SHP77 (cell line): ENCODE data around the gene SERPINB1.
A peak's percentile ranks its signal among the peaks of the same experiment; 100 is the strongest.
"Not testable (repeated sequence)": the region's sequence is repeated elsewhere in the genome, so short reads cannot be mapped to it uniquely, and the experiment has no call there.

Experiments
- DNase-seq, 2 experiments: peaks; one replicate each; lab custom pipeline; 2025; lab: John Stamatoyannopoulos, UW

SERPINB1 gene

DNA sequence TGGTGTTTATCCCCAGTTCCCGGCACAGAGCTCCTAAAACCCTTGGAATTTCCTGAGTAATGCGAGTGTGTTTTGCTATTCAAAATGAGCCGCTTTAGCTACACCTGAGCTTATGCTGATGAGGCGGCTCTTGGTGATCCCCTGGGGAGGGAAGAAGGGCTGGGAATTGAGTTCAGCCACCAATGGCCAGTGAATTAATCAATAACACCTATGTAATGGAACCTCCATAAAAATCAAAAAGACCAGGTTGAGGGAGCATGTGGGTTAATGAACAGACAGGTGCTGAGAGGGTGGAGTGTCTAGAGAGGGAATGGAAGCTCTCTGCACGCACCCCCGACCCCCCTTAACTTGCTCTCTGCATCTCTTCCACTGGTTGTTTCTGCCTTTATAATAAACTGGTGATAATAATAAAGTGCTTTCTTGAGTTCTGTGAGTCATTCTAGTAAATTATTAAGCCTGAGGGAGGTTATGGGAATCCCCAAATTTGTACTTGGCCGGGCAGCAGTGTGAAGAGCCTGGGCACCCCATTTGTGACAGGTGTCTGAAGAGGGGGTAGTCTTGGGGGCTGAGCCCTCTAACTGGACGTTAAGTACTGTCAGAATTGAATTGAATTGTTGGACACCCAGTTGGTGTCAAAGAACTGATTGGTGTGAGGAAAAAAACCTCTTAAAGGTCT, 24.6 kb upstream of the SERPINB1 start:
- no peak for DNase-seq

DNA sequence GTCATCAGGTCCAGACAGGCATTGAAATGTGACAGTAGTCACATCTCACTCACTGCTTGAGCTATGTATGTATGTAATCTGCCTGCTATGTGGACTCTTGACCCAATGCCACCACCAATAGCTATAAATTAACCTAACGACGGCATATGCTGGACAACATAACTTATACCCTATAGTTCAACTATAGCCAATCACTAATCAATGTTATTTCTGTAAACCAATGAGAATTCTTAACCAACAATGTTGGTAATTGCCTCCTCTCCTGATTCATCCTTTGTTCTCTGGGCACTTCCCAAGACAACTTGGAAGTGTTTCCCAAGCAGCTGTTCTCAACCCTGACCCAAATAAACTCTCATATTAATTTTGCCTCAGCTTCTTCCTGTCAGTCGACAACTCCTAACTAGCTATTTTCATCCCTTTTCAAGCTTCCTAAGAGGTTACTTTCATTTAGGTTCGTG, 24.1 kb upstream of the SERPINB1 start:
- DNase-seq = no peak

DNA sequence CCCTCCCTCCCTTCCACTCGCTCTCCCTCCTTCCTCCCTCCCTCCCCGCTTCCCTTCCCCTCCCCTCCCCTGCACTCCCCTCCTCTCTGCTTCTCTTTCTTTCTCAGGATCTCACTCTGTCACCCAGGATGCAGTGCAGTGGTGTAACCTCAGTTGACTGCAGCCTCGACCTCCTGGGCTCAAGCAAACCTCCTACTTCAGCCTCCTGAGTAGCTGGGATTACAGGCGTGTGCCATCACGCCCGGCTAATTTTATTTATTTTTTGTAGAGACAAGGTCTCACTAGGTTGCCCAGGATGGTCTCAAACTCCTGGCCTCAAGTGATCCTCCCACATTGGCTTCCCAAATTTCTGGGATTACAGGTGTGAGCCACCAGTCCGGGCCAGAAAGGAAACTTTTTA, 23.6 kb upstream of the SERPINB1 start:
- no peak for DNase-seq

DNA sequence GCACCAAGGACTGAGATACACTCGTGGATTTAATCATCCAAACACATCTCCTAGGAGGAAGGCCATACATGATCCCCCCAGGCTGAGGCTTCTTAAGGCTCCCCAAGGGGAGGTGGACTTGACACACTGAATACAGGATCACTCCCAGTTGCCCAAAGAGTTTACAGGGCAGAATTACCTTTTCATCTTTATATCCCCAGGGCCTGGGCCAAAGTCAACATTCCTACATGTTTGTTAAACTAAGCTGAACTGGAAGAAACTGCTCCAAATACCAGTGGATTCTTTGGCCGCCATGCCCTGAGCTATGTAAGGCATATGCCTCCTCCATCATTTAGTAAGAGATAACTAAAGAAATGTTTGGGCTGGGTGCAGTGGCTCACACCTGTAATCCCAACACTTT, 22.2 kb upstream of the SERPINB1 start:
- DNase-seq = no peak

DNA sequence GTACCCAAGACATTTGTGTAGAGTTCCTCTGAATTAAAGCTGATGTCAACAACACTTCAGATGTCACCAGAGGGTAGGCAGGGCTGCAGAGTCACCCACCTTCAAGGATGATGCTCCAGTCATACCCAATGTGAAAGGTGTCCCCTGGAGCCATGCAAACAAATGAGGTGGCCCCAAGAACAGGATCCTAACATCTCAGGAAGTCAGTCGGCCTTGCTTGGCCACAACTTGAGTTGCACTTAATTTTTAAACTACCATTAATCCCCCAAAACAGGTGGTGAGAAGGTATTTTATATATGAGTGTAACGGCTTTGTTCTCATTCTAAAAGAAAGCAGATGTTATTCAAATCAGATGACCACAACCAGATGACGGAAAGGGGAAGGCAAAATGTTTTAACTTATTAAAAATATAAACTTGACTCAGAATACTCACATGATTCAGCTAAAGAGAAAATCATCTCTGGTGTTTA, 21.1 kb upstream of the SERPINB1 start:
- DNase-seq = no peak

DNA sequence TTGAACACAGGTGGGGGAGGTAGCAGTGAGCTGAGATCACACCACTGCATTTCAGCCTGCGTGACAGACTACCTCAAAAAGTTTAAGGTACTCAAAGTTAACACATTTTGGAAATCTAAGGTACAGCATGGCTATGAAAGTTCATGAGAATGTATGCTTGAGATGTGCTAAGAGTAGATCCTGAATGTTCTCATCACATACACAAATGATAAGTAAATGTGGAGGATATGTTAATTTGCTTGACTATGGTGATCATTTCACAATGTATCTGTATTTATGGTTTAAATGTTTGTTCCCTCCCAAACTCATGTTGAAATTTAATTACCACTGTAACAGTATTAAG, 20.1 kb upstream of the SERPINB1 start:
- no peak for DNase-seq

DNA sequence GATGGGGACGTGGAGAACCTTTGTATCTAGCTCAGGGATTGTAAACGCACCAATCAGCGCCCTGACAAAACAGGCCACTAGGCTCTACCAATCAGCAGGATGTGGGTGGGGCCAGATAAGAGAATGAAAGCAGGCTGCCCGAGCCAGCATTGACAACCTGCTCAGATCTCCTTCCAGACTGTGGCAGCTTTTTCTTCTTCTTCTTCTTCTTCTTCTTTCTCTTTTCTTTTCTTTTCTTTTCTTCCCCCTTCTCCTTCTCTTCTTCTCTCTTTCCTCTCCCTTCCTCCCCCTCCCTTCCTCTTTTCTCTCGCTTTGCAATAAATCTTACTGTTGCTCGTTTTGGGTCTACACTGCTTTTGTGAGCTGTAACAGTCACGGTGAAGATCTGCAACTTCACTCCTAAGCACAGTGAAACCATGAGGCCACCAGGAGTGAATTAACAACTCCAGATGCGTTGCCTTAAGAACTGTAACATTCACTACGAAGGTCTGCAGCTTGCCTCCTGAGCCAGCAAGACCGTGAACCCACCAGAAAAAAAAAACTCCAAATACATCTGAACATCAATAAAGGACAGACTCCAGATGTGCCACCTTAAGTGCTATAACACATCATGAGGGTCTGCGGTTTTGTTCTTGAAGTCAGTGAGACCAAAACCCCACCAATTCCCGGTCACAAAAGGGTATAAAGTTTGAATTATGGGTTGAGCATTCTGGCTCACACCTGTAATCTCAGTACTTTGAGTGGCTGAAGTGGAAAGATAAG, 19.6 kb upstream of the SERPINB1 start:
- DNase-seq = no peak

DNA sequence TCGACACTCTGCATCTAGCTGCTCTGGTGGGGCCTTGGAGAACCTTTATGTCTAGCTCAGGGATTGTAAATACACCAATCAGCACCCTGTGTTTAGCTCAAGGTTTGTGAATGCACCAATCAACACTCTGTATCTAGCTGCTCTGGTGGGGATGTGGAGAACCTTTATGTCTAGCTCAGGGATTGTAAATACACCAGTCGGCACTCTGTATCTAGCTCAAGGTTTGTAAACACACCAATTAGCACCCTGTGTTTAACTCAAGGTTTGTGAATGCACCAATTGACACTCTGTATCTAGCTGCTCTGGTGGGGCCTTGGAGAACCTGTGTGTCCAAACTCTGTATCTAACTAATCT, 19.0 kb upstream of the SERPINB1 start:
- DNase-seq = not testable (repeated sequence)

DNA sequence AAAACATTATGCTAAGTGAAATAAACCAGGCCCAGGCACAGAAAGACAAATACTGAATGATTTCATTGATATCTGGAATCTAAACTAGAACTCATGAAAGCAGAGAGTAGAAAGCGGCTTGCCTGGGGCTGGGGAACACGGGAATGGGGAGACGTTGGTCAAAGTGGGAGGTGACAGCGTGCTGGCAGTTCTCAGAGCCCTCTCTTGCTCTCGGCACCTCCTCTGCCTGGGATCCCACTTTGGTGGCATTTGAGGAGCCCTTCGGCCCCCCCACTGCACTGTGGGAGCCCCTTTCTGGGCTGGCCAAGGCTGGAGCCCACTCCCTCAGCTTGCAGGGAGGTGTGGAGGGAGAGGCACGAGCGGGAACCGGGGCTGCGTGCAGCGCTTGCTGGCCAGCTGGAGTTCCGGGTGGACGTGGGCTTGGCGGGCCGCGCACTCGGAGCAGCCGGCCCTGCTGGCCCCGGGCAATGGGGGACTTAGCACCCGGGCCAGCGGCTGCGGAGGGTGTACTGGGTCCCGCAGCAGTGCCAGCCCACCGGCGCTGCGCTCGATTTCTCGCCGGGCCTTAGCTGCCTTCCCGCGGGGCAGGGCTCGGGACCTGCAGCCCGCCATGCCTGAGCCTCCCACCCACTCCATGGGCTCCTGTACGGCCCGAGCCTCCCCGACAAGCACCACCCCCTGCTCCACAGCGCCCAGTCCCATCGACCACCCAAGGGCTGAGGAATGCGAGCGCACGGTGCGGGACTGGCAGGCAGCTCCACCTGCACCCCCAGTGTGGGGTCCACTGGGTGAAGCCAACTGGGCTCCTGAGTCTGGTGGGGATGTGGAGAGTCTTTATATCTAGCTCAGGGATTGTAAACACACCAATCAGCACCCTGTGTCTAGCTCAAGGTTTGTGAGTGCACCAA, 18.4 kb upstream of the SERPINB1 start:
- DNase-seq = not testable (repeated sequence)

DNA sequence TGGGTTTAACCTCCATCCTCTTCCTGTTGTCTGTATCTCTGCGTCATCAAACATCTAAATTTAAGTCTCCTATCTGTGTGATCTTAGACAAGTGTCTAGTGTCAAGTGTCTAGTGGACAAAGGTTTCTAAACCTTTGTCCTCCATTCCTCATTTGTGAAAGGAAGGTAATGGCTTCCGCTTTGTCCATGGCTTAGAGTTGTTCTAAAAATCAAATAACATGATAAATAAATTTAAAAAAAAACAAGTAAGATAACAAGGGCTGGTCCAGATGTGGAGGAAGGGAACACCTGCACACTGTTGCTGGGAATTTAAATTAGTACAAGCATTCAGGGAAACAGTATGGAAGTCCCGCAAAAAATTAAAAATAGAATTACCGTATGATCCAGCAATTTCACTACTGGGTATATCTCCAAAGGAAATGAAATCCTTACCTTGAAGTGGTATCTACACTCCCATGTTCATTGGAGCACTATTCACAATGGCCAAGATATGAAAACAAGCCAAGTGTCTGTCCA, 17.6 kb upstream of the SERPINB1 start:
- DNase-seq = no peak

DNA sequence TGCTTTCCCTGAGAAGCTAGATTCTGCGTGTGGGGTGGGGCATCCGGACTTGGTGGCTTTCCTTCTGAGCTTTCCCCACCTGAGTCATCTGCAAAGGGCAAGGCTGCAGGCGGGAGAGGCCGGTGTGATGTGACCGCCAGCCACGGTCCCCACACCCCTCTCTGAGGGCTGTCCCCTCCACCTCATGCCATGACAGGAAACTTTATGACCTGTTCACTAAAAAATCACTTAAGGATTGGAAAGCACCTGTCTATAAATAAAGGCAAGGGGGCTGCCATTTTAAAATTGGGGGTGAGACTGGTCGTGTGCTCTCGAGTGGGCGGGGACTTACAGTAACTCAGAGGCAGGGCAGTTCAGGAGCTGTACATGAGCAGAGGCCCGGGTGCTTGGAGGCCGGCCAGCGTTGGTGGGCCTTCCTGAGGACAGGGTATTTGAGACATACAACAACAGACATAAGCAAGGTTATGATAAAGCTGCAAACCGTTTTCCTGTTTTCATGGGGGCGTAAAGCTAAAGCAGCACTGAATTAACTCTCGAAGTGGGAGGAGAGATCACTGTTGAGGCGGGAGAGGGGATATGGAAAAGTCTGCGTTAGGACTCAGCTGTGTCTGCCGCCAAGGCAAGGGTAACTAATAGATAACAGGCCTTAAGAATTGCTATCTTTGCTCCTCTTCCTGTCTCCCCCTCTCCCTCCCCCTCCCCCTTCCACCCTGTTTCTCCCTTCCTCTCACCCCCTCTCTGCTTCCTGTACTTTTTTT, 16.1 kb upstream of the SERPINB1 start:
- peak; percentile 30 to 72 for DNase-seq

DNA sequence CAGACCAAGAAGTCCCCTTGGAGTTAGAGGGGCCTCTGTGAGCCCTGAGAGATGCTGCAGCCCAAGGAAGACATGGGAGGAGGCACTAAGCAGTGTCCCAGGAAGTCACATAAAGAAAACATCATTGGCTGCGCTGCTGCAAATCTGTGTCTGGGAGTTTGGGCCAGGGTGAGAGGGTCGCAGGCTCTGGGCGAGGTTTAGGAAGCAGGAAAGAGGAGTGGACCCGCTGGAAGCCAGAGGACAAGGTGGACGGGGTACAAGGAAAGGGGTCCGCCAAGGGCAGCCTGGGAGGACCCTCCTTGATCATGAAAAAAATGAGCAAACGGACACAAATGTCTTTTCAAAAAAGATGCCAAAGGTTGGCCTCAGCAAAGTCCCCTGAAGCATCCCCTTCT, 15.5 kb upstream of the SERPINB1 start:
- no peak for DNase-seq

DNA sequence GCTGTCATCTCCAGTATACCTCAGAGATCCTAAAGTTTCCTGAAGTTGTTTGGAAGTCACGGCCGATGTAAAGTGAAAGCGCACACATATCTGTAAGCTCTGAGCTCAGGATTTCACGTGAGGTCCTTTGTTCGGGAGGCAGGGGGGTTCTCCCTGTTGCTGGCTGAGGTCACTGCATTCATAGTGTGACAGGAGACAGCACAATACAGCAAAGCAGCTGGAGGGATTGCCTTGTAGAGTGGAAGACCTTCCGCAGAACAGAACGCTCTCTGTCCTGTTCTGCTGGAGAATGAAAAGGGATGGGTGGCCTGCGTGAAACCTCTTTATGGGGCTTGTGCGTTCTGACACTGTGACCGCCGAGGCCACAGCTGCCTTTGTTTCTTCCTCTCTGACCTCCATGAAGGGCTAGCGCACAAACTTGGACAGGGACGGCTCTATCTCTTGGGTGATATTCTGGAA, 13.4 kb upstream of the SERPINB1 start:
- no peak for DNase-seq

DNA sequence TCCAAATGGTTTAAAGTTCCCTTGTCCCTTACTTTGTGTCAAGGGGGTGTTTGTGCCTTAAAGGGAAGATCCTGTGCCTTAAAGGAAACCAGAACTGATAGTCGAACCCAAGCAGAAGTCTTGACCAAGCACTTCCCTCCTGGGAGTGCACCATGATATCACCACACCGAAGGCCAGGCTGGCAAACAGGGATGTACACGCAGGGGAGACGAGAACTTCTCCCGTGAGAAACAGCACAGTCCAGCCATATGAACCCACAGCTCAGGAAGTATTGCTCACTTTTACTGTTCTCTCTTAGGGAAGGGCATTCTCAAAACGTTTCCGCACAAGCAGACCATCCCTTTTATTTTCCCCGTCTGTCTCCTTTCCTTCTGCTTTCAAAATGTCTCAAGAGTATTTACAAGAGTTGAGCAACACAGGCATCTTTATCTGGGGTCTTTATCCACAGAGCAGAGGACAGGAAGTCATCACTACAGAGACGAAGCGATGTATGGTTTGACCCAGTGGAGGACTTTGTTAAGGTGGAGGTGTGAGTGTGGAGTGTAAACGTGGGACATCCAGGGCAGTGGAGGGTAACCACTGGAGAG, 12.8 kb upstream of the SERPINB1 start:
- no peak for DNase-seq

DNA sequence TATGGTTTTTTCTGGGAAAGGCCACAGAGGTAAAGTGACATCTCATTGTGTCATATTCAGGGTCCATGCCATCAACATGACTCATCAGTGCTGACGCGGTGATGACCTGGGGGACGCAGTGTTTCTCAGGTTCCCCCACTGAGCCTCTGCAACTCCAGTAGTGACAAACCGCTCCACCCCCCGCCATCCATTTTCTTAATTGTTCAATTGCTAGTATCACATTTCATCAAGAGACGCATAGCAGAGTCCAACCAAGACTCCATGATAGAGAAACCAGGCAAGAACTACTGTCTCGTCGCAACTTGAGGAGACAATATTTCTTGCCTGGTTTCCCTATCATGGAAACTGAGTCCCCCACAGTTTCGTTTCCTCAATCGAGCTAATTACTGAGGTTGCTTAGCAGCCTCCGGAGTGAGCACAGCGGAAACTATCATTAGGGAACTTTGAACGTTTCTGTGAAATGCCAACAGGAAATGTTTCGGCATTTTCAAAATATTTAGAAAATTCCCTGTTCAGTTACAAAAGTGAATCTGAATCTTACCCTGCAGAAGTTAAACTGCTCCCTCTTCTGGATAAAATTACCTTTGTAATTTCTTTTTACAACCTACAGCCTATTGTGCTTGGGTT, 12.2 kb upstream of the SERPINB1 start:
- no peak for DNase-seq

DNA sequence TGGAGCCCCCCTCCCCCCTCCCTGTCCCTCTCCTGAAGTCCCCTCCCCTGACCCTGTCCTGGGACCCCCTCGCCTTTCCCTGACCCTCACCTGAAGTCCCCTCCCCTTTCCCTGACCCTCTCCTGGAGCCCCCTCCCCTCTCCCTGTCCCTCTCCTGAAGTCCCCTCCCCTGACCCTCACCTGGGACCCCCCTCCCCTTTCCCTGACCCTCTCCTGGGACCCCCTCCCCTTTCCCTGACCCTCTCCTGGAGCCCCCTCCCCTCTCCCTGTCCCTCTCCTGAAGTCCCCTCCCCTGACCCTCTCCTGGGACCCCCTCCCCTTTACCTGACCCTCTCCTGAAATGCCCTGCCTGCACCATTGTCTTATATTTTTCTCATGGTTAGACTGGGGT, 11.7 kb upstream of the SERPINB1 start:
- not testable (repeated sequence) for DNase-seq

DNA sequence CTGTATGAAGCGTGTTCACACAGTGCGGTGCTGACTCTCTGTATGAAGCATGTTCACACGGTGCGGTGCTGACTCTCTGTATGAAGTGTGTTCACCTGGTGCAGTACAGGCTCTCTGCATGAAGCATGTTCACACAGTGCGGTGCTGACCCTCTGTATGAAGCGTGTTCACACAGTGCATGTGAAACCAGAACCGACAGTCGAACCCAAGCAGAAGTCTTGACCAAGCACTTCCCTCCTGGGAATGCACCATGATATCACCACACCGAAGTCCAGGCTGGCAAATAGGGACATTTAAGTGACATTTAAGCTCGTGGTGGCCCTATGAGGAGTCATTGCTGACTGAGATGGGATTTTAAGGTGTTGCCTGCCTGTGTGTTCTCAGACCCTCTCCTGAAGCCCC, 11.3 kb upstream of the SERPINB1 start:
- no peak for DNase-seq

DNA sequence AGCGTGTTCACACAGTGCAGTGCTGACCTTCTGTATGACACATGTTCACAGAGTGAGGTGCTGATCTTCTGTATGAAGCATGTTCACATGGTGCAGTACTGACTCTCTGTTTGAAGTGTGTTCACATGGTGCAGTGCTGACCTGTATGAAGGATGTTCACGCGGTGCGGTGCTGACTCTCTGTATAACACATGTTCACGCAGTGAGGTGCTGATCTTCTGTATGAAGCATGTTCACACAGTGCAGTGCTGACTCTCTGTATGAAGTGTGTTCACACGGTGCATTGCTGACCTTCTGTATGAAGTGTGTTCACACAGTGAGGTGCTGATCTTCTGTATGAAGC, 10.8 kb upstream of the SERPINB1 start:
- no peak for DNase-seq

DNA sequence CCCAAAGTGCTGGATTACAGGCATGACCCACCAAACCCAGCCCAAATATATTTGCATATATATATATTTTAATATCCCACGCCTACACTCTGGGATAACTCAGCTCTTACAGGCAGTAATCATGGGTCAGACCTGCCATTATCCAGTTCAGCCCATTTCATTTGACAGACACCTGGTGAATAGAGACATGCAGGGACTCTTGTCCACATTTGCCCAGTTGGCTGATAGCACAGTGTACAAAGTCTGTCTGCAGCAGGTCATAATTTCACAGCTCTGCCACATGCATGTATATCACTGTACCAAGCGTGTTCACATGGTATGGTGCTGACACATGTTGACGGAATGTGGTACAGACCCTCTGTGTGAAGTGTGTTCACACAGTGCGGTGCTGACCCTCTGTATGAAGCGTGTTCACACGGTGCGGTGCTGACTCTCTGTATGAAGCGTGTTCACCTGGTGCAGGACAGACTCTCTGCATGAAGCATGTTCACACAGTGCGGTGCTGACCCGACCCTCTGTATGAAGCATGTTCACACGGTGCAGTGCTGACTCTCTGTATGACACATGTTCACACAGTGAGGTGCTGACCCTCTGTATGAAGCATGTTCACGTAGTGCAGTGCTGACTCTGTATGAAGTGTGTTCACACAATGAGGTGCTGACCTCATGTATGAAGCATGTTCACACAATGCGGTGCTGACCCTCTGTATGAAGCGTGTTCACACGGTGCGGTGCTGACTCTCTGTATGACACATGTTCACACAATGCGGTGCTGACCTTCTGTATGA, 10.3 kb upstream of the SERPINB1 start:
- DNase-seq = no peak

DNA sequence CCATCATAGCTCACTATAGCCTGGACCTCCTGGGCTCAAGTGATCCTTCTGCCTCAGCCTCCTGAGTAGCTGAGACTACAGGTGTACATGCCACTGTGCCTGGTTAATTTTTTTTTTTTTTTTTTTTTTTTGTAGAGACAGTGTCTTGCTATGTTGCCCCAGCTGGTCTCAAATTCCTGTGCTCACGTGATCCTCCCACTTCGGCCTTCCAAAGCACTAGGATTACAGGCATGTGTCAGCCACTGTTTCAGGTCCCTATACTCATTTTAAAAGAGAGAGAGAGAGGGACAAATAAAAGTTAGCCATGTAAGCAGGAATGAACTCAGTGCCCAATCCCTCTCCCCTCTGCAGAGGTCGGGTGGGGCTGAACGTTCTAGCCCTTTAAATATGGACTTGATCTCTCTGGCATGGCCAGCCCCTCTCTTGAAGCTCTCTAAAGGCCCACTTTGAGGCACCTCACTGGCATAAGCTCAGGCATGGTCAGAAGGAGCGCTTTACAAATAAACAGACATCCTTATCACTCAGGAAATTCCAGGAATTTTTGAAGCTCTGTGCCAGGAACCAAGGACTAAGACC, 9.0 kb upstream of the SERPINB1 start:
- DNase-seq = no peak
